Islet of Langerhans (tissue), 1 donor: ENCODE data around the gene DNAJB4.
"Not testable (repeated sequence)": the region's sequence is repeated elsewhere in the genome, so short reads cannot be mapped to it uniquely, and the experiment has no call there.

Experiments used
- FAIRE-seq: peaks from one replicate; lab custom pipeline; 2011; peaks lifted over from hg19 to GRCh38; lab: Jason Lieb, UNC

DNAJB4 gene

DNA sequence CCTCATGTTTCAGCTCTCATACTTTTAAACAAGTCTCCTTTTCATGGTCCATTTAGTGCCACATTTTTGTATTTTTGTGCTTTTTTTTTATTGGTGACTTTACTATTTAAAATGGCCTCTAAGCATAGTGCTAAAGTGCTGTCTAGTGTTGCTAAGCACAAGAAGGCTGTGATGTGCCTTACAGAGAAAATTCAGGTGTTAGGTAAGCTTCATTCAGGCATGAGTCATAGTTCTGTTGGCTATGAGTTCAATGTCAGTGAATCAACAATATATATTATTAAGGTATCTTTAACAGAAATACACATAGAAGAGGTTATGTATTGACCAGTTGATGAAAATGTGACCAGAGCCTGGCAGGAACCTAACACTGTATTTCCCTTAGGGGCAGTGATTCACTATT is 13.1 kb upstream of the DNAJB4 start:
- FAIRE-seq = peak; percentile 56

DNA sequence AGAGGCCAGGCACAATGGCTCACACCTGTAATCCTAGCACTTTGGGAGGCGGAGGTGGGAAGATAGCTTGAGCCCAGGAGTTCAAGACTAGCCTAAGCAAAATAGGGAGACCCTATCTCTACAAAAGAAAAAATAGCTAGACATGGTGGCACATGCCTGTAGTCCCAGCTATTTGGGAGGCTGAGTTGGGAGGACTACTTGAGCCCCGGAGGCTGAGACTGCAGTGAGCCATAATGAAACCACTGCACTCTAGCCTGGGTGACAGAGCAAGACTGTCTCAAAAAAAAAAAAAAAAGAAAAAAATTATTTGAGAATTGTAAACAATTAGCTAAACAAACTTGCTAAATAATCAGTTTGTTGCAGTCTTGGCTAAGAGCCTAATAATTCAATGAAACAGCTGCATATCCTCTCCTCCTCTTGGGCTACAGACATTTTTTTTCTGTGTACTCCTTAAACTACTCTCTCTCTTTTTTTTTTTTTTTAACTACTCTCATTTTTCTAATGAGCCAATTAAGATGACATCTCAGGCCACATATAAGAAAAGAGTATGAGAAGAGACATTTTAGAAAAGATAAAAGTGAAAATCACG is 10.5 kb upstream of the DNAJB4 start:
- FAIRE-seq = no peak

DNA sequence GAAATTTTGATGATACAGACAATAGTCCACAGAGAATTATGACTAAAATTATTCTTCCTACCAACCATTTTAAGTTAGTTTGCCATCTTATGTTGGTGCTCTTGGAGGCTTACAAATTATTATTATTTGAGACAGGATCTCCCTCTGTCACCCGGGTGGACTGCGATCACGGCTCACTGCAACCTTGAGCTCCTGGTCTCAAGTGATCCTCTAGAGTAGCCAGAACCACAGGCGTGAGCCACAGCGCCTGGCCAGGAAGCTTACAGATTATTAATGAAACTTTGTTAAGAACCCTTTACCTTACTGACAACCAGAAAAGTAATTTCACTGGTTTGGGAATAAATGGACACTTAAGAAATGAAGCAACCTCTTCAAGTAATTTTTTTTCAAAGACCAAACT is 8.0 kb upstream of the DNAJB4 start:
- no peak for FAIRE-seq

DNA sequence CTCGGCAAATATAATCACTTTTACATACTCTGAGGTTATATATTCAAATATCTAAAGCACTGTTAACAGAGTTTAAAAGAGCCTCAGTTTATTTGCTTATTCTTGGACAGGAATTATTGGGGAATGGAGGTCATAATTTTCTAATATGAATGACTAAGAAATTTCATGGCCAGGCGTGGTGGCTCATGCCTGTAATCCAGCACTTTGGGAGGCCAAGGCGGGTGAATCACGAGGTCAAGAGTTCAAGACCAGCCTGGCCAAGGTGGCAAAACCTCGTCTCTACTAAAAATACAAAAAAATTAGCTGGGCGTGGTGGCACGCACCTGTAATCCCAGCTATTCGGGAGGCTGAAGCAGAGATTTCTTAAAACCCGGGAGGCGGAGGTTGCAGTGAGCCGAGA is 4.2 kb upstream of the DNAJB4 start:
- not testable (repeated sequence) for FAIRE-seq

DNA sequence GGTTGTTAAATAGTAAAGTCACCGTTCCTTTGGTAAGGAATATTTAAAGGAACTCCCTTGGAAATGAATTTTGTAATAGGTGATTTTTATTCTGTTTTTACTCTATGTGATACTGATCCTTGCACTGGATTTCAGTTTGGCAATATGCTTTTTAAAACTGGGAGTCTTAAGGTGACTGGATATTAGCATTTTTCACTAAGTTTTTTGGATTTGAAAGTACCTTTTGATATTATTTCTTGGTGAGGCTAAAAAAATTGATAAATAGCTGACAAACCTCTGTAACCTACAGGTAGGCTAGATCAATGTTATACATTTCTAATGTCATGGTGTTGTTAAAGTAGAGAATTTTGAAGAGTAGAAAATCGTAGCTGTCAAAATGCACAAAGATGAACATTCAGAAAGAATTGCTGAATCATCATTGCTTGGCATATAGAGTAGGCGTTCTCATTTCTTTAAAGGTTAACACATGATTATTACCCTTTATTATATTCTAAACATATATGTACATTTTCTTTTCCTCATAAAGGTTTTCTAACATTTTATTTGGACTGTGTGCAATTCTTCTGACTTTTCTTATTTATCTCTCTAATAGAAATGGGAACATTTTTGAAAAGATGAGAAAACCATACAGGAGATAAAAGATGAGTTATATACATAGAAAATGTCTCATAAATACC is 1.5 kb upstream of the DNAJB4 start:
- FAIRE-seq = peak; percentile 49

DNA sequence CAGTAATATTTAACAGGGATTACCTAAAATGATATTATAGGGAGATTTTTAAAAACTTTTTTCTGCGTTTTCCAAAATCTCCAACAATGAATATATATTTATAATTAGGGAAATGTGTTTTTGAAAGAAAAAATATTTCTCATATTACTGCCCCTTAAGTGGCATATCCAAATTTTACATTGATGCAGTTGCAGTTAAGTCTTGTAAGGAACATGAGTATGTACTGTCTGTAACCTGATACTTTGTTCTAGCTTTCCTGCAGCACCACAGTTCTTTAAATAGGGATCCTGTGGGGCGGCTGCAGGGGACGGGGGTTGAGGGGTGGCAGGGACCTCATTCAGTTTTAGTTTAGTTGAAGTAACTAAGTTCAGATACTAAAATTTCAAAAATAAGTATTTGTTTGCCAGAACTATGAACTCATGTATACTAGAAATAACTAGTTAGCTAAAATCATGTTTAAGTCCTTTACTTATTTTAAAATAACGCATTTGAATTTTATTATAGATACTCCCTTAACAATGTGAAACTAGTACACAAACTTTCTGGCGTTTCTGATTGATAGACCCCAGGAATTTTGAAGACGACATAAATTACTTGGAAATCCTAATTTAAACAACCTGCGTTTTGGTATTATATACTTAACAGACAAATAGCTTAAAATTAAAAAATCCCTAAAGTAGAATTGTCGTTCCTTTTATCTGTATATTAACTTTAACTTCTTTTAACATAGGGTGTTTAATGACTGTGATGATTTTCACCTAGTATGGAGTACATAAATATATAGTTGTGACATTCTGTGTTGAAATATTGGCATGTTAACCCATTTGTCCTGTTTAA is 639 bp upstream of the DNAJB4 start:
- no peak for FAIRE-seq

DNA sequence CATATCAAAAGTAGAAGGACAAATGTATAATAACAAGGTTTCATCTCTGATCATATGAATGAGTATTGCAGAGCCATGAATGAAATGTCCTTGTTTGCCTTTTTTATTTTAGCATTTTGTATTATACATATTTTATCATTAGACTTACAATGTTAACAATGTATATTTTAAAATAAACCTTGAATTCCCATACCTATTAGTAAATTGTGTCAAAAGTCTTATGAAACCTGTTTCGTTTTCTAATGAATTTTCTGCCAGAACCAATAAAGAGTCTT is 646 bp downstream of the DNAJB4 start:
- no peak for FAIRE-seq

DNA sequence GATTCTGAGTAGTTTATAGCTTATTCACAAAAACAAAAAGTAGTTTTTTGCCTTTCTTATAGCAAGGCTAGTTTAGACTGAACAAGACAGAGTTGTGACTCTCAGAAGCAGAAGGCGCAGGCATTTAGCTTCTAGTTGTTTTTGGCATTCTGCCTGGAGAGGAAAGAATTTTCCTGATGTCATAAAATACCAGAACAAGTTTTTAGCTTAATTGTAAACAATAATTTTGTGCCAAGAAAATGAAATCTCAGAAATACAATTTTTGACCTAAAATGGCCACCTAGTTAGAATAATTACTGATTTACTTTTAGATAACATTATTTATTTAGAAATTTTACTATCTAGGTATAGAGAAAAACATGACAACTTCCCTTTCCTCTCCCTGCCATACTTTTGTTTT is 1.0 kb downstream of the DNAJB4 start:
- peak; percentile 86 for FAIRE-seq

DNA sequence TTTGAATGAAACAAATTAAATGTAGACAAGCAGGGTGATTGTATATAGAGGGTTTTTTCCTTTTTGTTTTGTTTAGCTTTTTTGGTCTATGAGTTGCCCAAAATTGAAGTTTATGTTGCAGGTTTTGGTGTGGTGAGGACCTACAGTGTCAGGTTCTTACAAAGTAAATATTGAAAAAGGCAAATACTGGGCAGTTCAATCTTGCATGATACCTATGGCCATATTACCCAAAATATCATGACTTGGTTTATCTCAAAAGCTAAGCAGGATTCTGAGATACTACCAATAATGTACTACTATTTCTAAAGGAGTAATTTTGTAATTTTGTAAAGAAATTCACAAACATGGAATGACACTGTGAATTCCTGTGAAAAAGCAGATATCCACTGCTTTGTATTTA is 1.8 kb downstream of the DNAJB4 start:
- FAIRE-seq = no peak

DNA sequence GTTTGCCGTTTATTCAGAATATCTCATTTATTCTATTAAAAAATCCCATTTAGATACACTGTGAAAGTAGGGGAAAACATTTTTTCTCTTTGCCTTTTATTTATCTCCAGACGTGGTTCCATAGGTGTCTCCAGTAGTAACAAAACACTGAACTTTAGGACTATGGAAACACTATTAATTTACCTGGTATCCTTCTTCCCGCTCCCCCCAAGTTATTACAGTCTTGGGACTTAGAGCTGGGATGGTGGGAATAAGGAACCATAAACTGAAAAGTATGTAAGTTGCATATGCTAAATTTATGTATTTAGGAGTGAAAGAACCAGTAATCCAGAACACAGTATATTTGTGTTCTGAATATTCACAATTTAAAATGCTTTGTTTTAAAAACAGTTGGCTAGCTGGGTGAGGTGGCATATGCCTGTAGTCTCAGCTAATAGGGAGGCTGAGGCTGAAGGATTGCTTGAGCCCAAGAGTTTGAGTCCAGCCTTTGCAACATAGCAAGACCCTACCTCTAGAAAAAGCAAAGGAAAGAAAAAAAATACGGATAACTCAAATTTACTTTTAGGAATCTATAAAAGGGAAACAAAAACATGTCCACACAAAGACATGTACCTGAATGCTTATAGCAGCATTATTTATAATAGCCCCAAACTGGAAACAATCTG is 3.1 kb downstream of the DNAJB4 start:
- no peak for FAIRE-seq

DNA sequence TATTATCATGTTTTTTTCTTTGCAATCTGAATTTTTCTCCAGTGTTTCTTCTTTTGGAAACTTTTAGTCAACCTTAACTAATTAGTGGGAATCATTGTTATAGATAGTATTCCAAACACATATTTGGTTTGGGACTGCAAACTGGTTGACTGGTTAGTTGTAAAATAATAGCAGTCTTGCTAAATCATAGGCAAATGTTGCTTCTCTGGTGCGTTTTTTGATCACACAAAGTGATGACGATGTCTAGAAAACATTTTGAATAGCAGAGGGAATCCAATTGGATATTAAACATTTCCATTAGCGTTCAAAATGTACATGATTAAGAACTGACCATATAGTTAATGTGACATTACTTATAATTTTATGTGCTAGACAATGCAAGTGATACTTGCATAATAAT is 4.5 kb downstream of the DNAJB4 start:
- FAIRE-seq = no peak

DNA sequence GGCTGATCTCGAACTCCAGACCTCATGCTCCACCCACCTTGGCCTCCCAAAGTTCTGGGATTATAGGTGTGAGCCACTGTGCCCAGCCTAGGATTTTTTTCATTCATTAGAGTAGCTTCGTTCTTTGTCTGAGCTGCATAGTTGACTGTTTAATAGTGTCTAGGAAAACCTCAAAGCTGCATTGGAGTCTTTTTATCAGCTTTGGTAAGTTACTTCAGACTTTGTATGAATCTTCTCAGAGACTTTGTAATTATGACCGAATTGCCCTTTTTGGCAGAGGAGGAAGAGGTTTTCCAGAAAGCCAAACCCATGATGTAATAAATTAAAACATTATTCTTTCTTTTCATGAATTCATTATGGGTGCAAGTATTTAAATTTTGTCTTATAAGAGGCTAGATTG is 5.1 kb downstream of the DNAJB4 start:
- no peak for FAIRE-seq

DNA sequence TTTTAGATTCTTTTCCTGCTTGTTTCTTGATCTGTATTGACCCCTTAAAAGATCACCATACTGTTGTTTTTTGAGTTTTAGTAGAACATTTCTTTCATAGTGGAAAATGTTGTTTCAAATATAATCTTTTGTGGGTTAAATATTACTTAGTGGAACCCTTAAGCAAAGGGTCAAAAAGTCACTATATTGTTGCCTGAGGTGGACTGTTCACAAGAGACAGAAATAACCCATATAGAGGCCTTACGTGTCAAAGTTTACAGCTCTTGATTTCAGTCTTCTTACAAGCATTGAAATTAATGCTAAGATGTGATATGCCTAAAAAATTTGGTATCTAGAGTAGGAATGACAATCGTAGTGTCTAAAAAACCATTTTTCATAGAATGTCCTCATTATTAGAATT is 6.3 kb downstream of the DNAJB4 start:
- no peak for FAIRE-seq

DNA sequence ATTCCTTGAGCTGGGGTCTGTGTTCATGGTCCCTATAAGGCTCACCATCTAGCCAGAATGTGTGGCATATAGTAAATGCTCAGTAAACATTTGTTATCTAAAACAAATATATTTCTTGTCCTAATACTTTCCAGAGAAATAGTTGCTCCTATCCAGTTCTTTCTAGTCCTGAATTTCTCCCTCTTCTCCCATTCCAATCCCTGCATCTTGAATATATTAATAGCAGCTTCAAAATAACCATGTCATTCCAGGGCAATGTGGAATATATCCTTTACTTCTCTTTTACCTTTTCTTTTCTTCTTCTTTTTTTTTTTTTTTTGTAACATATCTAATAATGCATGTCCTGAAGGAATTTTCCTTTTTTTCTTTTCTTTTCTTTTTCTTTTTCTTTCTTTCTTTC is 10.4 kb downstream of the DNAJB4 start:
- no peak for FAIRE-seq

DNA sequence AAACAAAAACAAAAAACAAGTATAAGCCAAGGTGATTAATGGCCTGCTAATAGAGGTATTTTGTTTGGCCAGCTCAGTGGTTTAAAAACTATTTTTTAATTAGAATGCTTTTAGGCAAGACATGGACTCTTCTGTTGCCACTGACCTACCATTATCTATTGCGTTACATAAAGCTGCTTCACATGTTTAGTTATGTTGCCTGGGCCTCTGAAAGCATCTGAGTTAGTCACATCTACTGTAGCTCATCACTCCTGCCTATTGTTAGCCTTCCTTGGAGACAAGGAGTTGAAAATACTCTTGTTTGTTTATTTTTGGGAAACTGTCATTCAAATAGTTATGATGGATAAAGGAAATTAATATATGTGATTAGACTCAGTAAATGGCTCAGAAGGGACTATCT is 14.3 kb downstream of the DNAJB4 start:
- no peak for FAIRE-seq

DNA sequence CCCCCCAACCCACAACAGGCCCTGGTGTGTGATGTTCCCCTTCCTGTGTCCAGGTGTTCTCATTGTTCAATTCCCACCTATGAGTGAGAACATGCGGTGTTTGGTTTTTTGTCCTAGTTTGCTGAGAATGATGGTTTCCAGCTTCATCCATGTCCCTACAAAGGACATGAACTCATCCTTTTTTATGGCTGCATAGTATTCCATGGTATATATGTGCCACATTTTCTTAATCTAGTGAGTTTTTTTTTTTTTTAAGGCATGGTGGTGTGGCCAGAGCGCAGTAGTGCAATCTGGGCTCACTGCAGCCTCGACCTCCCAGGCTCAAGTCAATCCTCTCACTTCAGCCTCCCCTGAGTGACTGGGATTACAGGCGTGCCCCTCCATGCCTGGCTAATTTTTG is 16.4 kb downstream of the DNAJB4 start:
- FAIRE-seq = not testable (repeated sequence)

DNA sequence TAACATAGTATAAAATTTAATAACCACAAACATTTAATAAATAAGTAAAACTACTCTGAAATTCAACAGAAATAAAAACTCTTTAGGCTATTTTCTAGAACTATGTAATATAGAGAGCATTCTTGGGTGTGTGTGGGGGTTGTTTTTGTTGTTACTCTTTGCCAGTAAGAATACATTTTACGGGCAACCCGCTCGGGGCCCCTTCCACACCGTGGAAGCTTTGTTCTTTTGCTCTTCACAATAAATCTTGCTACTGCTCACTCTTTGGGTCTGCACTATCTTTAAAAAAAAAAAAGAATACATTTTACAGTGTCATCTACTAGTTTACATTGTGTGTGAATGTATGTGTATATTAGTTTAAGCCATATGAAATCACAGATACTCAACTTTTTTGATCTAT is 25.1 kb downstream of the DNAJB4 start:
- FAIRE-seq = peak; percentile 27

DNA sequence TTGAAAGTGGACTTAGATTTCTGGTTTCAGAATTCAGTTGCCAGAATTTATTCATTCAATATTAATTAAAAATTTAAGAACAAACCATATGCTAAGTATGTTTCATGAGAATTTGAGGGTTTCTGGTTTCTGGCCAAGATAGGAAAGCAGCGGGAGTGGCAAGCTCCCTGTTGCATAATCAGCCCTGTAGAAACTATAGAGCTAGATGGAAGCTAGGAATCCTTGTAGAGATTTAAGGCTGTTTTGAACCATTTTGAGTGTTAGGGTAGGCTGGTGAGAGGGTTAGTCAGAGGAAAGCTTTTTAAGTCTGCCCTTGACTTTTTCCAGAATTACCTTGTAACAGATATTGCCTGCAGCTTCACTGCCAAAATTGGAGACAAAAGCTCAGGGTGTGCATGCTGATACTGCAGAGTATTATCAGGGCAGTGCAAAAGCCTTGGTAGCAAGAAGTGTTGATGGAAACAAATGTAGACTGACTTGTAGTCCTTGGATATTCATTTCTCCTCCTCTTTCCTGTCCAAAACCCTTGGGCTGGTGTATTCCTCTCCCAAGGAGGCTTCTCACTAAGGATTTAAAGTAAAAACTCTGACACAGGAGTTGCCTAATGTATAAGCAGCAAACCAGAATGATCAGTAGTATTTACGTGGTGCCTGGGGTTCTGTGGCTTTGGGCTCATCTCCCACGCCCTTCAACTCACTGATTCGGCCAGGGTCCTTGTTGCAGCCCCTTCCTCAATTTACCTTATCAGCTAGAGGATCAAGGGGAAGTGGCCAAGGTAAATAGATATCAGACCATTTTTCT is 28.5 kb downstream of the DNAJB4 start:
- FAIRE-seq = no peak

DNA sequence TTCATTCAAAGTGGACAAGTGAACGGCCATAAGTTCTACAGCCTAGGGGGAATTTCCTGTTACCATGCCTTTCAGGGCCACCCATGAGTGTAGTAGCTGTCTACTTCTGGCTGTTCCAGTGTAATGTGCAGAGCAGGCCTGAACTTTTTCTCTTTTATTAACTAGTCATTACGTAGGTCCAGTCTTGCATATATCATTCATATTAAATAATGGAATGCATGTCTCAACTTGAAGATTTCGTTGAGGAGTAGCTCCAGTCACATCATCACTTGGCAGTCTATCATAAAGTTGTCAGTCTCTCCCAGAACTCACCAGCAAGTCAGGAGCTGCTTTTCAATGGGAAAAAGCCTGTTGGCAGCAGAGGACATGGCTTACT is 29.0 kb downstream of the DNAJB4 start:
- FAIRE-seq = no peak

DNA sequence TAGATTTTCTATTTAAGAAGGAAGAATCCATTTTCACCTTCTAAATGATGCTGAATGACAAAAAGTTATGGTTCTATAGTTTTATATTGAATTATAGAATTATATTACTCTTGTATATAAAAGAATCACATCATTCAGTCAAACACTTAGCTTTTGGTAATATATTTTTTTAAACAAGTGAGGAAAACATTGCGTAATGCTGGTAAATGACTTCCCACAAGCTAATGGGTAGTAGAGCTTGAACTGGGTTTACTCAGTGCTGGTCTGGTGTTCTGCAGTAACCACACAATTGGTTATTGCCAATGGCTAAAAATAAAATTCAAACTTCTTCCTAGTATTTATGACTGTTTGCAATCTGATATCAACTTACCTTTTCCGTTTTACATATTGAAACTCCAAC is 30.4 kb downstream of the DNAJB4 start:
- no peak for FAIRE-seq

DNA sequence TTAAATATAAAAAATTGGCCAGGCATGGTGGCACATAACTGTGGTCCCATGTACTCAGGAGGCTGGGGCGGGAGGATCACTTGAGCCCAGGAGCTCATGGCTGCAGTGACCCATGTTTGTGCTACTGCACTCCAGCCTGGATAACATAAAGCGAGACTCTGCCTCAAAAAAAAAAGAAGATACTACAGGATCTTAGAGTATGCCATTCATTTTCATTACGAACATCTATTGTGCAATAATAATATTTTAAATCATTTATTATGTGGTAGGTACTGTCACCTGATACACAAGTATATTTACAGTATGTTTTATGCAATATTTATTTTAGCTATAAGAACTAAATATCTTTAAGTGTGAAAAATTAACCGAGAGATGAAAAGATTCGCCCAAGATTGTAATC is 31.7 kb downstream of the DNAJB4 start:
- FAIRE-seq = no peak

DNA sequence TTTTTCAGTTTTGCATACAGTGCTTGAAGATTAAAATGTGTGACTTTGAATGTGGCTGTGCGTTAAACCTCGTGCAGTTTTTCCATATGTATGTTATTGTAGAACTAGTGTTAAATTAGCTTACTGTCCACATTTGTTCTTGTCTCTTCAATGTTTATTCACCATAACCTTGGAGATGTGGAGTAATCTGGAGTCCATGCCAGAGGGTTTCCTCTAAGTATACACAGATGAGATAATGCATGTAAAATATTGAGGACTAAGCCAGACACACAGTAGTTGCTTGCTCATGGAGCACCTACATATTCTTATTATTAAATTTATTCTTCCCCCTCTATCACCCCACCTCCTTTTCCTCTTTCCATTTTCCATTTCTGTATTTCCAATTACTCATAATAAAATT is 33.3 kb downstream of the DNAJB4 start:
- FAIRE-seq = no peak
